ENCODE data around the gene HDC.

DNA sequence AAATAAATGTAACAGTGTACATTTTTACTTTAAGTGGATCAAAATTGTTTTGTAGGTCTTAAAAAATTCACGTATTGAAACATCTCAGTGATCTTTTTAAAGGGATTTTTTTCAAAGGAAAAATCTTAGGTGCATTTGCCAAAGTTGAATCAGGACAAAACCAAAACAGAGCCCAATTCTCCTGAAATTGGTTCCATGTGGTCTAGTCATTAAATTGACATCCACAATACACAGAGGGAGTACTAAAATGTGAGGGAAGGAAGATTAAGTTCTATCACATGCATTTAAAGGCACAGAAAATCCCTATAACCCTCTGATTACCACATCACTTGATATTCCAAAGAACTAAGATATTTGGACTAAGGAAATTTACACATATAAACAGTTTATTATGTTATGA lies 39.3 kb upstream of the HDC start:
- TF ChIP-seq, protein P1, sequence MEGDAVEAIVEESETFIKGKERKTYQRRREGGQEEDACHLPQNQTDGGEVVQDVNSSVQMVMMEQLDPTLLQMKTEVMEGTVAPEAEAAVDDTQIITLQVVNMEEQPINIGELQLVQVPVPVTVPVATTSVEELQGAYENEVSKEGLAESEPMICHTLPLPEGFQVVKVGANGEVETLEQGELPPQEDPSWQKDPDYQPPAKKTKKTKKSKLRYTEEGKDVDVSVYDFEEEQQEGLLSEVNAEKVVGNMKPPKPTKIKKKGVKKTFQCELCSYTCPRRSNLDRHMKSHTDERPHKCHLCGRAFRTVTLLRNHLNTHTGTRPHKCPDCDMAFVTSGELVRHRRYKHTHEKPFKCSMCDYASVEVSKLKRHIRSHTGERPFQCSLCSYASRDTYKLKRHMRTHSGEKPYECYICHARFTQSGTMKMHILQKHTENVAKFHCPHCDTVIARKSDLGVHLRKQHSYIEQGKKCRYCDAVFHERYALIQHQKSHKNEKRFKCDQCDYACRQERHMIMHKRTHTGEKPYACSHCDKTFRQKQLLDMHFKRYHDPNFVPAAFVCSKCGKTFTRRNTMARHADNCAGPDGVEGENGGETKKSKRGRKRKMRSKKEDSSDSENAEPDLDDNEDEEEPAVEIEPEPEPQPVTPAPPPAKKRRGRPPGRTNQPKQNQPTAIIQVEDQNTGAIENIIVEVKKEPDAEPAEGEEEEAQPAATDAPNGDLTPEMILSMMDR (IDR thresholded peaks at IDR 0.05; ENCODE audit: poor library complexity): no peak
- TF ChIP-seq EZH2phosphoT487 (IDR thresholded peaks at IDR 0.05; ENCODE audit: low read depth, severe bottlenecking, unreplicated experiment): no peak

All from hepatocyte (in vitro differentiated cells).